Duodenal mucosa (tissue), 2 donors: ENCODE results near the gene FMNL3.
A peak's percentile ranks its signal among the peaks of the same experiment; 100 is the strongest.

Experiments used
- H3K27ac ChIP-seq: one replicate; pipeline ENCODE4 v1.7.0; 2013; ENCODE audit warnings: low read depth, low read length
- H3K27me3 ChIP-seq, 2 donors: one replicate each; pipeline ENCODE4 v1.7.0; 2013; ENCODE audit warnings: low read length in 2 of 2, control low read depth in 1 of 2; ENCODE audit not compliant: insufficient read depth in 2 of 2, control insufficient read depth in 1 of 2
- H3K36me3 ChIP-seq, 2 donors: one replicate each; pipeline ENCODE4 v1.7.0; 2013; ENCODE audit warnings: low read length in 2 of 2, control low read depth in 1 of 2; ENCODE audit not compliant: insufficient read depth in 2 of 2, control insufficient read depth in 1 of 2
- H3K4me1 ChIP-seq, 2 donors: one replicate each; pipeline ENCODE4 v1.7.0; 2013; ENCODE audit warnings: low read length in 2 of 2, control low read depth in 1 of 2; ENCODE audit not compliant: insufficient read depth in 2 of 2, control insufficient read depth in 1 of 2
- H3K4me3 ChIP-seq, 2 donors: one replicate each; pipeline ENCODE4 v1.7.0; 2013; ENCODE audit warnings: low read length in 2 of 2, low read depth in 1 of 2
- H3K9ac ChIP-seq, 2 donors: one replicate each; pipeline ENCODE4 v1.7.0; 2013; ENCODE audit warnings: low read length in 2 of 2, low read depth in 1 of 2
- H3K9me3 ChIP-seq, 2 donors: one replicate each; pipeline ENCODE4 v1.7.0; 2013; ENCODE audit warnings: low read length in 2 of 2, control low read depth in 1 of 2; ENCODE audit not compliant: control insufficient read depth in 1 of 2

The FMNL3 gene, protein sequence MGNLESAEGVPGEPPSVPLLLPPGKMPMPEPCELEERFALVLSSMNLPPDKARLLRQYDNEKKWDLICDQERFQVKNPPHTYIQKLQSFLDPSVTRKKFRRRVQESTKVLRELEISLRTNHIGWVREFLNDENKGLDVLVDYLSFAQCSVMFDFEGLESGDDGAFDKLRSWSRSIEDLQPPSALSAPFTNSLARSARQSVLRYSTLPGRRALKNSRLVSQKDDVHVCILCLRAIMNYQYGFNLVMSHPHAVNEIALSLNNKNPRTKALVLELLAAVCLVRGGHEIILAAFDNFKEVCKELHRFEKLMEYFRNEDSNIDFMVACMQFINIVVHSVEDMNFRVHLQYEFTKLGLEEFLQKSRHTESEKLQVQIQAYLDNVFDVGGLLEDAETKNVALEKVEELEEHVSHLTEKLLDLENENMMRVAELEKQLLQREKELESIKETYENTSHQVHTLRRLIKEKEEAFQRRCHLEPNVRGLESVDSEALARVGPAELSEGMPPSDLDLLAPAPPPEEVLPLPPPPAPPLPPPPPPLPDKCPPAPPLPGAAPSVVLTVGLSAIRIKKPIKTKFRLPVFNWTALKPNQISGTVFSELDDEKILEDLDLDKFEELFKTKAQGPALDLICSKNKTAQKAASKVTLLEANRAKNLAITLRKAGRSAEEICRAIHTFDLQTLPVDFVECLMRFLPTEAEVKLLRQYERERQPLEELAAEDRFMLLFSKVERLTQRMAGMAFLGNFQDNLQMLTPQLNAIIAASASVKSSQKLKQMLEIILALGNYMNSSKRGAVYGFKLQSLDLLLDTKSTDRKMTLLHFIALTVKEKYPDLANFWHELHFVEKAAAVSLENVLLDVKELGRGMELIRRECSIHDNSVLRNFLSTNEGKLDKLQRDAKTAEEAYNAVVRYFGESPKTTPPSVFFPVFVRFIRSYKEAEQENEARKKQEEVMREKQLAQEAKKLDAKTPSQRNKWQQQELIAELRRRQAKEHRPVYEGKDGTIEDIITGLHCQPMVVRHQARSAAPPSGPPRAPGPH

DNA sequence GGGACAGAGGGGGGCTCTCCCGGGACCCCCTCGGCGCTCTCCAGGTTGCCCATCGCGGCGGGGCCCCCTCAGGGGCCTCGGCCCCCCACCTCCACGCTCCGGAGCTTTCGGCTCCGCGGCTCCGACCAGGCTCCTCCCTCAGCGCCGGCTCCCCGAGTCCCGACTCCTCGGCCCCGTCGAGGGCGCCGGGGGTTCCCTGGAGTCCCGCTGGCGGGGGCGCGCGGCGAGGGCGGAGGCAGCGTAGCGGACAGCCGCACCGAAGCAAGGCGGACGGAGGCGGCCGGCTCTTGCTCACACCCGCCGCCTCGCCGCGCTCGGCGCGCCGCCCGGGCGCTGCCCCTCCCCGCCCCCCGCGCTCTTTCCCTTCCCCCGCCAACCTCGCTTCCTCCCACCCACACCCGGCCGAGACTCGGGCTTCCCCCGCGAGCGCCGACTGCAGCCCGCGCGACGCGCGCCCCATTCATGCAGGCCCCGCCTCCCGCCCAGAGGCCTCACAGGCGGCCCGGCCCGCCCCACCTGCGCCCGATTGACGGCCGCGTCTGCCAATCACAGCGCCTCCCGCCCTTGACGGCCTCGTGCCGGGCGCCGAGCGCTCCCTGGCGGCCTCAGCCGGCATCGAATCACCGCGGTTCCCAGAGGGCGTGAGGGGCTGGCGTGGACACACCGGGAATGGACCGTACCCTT lies at the start of gene FMNL3:
Gene FMNL3, minus strand, starts transcription at position 278 of the 684 bp plus-strand sequence. Its CDS starts 225 bp downstream, at position 53.
- Histone ChIP-seq H3K9ac (peak within 1 kb of the TSS; percentile 52 to 57), H3K27me3 (peaks cover 5 to 28% of the 10 kb centered on the region in 2 donors), H3K27ac (peak within 1 kb of the TSS; percentile 57), H3K9me3 (no peaks in the 10 kb centered on the region), H3K4me1 (peaks cover 12 to 18% of the 10 kb centered on the region in 2 donors), H3K4me3 (peak within 1 kb of the TSS; percentile 61 to 77), H3K36me3 (no peaks in the 10 kb centered on the region)

DNA sequence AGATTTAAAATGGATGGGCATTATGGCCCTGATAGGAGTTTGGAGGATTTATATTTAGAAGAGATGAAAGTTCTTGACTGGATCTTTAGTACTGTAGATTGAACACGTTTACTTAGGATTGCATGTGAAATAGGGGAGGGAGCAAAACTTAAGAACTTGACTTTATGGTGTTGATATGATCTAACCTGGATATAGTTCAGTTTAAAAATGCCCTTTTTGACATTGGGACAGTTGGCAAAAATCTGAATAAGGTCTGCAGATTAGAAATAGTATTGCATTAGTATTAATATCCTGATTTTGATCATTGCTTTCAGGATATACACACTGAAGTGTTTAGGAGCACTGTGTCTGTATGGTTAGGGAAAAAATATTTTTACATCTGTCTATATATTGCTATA lies 43.8 kb upstream of the FMNL3 start:
- no peaks in the 10 kb centered on the region for H3K27me3 ChIP-seq
- H3K4me1 ChIP-seq = peaks cover 25 to 38% of the 10 kb centered on the region in 2 donors
- H3K9ac ChIP-seq = no peak overlapping the region
- no peaks in the 10 kb centered on the region for H3K9me3 ChIP-seq
- H3K36me3 ChIP-seq = peaks cover 28 to 45% of the 10 kb centered on the region in 2 donors
- no peak overlapping the region for H3K27ac ChIP-seq
- H3K4me3 ChIP-seq = peak overlapping the region in 1 of 2 donors; percentile 24

DNA sequence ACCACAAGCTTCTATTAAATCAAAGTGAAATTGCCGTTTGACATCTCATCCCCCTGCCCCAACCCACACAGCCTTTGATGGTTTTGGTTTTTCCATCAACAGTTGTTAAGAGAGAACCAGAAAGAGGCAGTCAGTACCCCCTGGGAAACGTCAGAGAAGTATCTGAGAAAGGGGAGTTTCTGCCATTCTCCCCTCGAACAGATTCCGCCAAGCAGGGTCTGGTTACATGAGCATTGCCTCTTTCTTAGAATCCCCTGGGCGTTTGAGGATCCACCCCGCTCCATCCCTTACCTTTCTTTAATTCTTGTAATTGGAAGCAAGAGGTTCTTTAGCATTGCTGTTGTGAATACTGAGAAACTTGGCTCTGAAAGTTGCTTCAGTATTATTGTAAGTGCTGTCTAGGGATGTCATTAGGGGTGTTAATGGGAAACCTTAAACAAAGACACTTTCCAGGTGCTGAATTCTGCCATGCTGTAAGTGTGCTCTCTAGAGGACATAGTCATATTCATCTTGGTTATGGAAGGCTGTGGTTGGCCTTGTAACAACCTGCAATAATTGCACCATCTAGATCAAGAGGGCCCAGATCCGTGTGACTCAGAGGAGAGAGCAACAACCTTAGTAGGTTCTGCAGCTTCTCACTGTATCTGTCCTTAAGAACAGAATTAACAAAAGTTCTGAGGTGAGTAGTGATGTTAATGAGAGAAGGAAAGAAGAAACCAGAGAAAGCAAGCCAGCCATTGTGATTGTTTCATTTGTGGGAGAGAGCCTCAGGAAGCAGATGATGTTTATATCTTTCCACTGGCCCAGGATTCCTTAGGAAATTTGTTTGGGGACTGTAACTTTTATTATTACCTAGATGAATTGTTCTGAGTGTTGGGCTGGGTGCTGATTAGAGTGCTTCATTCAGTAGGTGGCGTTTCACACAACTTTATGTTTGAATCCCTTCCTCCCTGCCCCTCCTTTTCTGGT lies 43.1 kb upstream of the FMNL3 start:
- no peaks in the 10 kb centered on the region for H3K27me3 ChIP-seq
- peak overlapping the region; percentile 7 to 24 for H3K4me3 ChIP-seq
- H3K9ac ChIP-seq = no peak overlapping the region
- H3K36me3 ChIP-seq = peaks cover 24 to 38% of the 10 kb centered on the region in 2 donors
- peaks cover 25 to 38% of the 10 kb centered on the region in 2 donors for H3K4me1 ChIP-seq
- no peaks in the 10 kb centered on the region for H3K9me3 ChIP-seq
- no peak overlapping the region for H3K27ac ChIP-seq

DNA sequence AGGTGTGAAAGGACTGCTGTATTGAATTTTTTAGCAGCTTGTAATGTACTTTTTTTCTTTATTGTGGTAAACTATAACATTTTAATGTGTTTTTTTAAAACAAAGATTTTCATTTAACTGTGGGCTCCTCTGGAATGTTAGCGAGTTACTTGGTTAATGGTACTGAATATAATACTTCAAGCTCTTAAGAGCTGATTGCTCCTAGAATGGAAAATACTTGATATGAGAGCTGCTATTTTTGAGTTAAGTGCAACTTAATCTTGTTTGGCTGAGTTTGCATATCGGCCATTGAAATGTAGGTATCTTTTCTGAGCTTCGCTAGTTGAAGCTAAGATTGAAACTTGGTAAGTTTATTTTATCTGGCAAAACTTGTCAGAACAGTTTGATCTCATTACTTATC lies 41.6 kb upstream of the FMNL3 start:
- H3K4me1 ChIP-seq = peaks cover 35 to 49% of the 10 kb centered on the region in 2 donors
- H3K9ac ChIP-seq = no peak overlapping the region
- H3K9me3 ChIP-seq = no peaks in the 10 kb centered on the region
- H3K4me3 ChIP-seq = no peak overlapping the region
- H3K27me3 ChIP-seq = no peaks in the 10 kb centered on the region
- peaks cover 14 to 31% of the 10 kb centered on the region in 2 donors for H3K36me3 ChIP-seq
- H3K27ac ChIP-seq = no peak overlapping the region

DNA sequence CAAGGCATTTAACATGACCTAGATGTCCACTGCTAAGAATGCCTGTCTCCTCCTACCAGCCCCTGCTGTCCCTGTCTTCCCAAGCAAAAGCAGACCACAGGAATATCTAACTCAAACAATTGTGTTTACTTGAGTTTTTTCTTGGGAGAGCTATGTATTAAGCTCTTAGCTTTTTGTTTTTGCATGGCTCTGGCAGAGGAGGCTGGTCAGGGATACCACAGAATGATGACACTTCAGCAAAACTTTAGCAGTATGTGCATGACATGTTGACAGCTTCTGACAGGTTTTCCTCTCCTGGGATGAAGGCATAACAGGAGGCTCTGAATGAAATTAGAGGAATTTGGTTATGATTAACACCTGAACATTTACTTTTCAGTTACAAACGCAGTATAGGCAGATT lies 41.1 kb upstream of the FMNL3 start:
- Histone ChIP-seq H3K4me3 (no peak overlapping the region), H3K27ac (no peak overlapping the region), H3K9me3 (no peaks in the 10 kb centered on the region), H3K36me3 (peaks cover 10 to 26% of the 10 kb centered on the region in 2 donors), H3K4me1 (peaks cover 40 to 54% of the 10 kb centered on the region in 2 donors), H3K27me3 (no peaks in the 10 kb centered on the region), H3K9ac (no peak overlapping the region)

DNA sequence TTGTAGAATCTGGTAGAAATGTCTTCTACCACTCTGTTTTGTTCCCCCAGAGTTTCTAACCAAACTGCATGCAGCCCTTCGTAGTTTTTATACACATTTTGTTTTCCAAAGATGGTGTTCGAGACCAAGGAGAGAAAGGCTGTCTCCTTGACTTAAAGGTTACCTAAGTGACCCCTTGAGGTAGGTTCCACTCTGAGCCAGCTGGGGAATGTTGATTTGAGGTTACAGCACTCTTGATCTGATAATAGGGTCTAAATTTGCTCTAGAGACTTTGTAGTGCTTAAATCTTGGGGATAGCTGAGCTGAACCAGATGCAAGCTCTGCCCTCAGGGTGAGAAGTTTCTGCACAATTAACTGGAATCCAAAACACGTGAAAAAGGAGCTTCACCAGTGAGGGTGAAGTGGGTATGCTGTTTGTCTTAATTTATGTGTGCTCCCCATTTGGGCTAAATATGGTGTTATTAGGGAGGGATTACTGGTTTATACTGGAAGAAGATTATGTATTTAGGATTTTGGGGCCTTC lies 37.2 kb upstream of the FMNL3 start:
- no peak overlapping the region for H3K27ac ChIP-seq
- H3K4me1 ChIP-seq = peaks cover 29 to 32% of the 10 kb centered on the region in 2 donors
- no peaks in the 10 kb centered on the region for H3K9me3 ChIP-seq
- no peaks in the 10 kb centered on the region for H3K27me3 ChIP-seq
- H3K9ac ChIP-seq = no peak overlapping the region
- no peak overlapping the region for H3K4me3 ChIP-seq
- H3K36me3 ChIP-seq = peaks cover 0 to 13% of the 10 kb centered on the region in 2 donors

DNA sequence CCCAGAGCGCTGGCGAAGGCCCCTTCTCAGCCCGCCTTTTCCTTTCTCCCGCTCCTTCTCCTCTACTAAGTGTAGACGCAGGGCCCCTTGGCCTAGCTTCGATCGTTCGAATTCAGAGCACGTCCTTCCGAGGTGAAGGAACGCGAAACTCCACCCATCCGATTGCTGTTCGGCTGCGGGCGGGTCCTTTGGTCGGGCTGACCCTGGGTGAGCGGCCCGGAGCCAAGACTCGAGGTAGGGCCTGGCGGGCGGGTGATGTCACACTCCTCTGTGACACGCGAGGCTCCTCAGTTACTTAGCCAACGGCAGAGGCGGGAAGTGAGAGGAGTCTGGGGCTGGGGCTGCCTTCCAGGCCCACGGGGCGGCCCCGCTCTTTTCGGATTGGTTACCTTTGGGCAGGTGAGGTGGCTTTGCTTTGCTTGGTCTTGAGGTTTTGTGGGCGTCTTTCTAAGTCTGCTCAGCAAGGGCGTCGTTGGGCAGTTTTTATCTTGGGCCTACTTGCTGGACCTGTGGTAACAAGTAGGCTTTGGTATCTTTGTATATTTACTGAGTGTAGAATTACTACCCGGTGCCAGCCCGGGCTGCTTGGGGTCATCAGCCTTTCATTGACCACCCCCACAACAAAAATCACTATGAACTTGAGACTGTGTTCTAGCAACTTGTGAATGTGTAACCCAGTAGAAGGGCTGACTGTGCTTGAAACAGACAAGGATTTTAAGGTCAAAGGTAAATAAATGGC lies 34.8 kb upstream of the FMNL3 start:
- no peaks in the 10 kb centered on the region for H3K27me3 ChIP-seq
- H3K9me3 ChIP-seq = no peaks in the 10 kb centered on the region
- H3K36me3 ChIP-seq = peaks cover 0 to 9% of the 10 kb centered on the region in 2 donors
- peaks cover 17 to 32% of the 10 kb centered on the region in 2 donors for H3K4me1 ChIP-seq
- H3K27ac ChIP-seq = peak overlapping the region; percentile 99
- peak overlapping the region; percentile 80 to 99 for H3K4me3 ChIP-seq
- H3K9ac ChIP-seq = peak overlapping the region; percentile 89 to 99

DNA sequence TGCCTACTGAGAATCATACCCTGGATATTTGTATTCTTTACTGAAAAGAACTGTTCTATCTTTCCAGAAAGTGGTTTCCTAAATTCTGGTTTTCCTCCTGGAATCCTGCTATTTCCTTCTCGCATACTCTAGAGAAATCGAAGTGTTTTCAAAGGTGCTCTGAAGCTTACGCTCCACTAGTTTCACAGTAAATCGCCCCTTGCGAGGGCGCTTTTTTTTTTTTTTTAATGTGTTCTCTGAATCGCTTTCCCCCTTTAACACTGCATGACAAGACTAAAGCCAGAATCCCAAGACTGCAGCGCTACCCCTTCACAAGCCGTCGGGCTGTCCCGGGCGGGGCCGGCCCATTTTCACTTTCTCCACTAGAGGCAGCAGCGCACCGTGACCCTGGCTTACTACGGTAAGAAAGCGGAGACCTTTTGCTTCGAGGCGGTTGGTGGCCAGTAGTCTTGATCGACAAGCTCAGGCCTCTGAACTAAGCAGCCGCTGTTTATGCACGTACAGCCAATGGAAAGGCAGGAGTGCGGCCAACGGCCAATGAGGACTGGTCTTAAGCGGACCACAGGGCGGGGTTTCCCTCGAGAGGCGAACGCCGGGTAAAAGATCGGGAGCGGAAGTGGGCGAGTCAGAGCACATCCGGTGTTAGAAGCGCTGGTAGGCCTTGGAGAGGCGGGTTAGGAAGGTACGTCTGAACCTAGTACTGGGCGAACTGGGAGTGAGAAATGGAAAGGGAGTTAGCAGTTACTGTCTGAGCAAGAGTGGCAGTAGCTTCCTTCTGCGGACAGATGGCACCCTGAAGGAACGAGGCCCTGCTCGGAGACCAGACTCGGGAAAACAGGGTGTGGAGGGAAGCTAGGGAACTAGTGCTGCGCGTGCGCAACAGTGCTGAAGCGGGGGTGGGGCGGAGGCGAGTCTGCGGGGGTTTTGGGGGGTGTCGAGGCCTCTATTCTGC lies 34.0 kb upstream of the FMNL3 start, which contains the start of gene TMBIM6:
Gene TMBIM6, plus strand, starts transcription at position 628 of the 952 bp plus-strand sequence. CDS start 10,937 bp downstream, outside the sequence.
- Histone ChIP-seq H3K4me3 (peak within 1 kb of the TSS; percentile 80 to 99), H3K9ac (peak within 1 kb of the TSS; percentile 89 to 99), H3K27ac (peak within 1 kb of the TSS; percentile 99), H3K4me1 (peaks cover 17 to 32% of the 10 kb centered on the region in 2 donors), H3K36me3 (peaks cover 0 to 7% of the 10 kb centered on the region in 2 donors), H3K27me3 (no peaks in the 10 kb centered on the region), H3K9me3 (no peaks in the 10 kb centered on the region)
